ENCODE measurements around the gene ABHD12.

ABHD12 gene

DNA sequence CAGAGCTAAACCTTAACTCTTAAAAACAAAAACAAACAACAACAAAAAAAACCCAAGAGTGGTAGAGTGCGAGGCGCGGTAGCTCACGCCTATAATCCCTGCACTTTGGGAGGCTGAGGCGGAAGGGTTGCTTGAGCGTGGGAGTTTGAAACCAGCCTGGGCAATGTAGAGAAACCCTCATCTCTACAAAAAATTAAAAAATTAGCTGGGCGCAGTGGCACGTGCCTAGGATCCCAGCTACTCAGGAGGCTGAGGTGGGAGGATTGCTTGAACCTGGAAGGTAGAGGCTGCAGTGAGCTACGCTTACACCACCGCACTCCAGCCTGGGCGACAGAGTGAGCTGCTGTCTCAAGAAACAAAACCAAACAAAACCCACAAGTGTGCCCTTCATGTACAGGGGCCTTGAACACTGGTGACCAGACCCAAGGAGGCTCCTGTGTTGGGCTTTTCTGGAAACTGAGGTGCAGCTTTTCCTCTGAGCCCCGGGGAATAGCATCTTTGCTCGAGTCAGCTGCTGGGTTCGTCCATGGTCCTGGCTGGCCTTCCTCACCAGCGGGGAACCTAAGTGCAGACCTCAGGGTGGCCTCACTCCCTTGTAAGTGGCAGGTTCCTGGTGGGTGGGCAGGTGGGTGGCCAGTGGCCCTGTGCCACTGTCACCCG, 102.9 kb downstream of the ABHD12 start:
- no peak for DNase-seq

DNA sequence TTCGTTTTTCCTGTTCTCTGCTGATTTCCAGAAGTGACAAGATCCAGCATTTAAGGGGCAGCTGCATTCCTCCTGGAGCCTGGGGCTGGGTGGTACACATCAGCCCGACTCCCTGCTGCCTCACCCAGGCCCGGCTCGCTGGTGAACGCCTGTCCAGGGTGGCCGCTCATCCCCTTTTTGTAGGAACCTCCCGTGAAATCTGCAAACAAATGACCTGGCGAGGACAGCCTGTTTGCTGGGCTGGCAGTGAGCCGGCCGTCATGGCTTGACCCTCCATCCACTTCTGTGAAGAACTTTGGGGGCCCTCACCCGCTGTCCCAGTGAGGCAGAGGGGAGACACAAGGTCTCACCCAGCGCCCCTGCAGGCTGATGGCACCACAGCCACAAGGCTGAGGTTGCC, 103.7 kb downstream of the ABHD12 start:
- DNase-seq, result peak; percentile 0

GRCh38 chr20:25285856-25286798, 104.5 kb downstream of the ABHD12 start:
- DNase-seq, result no peak

- DNase-seq, result no peak
Measured at GRCh38 chr20:25285091-25285647, 105.5 kb downstream of the ABHD12 start.

- DNase-seq, result no peak
Measured at GRCh38 chr20:25284131-25284601, 106.5 kb downstream of the ABHD12 start.

DNA sequence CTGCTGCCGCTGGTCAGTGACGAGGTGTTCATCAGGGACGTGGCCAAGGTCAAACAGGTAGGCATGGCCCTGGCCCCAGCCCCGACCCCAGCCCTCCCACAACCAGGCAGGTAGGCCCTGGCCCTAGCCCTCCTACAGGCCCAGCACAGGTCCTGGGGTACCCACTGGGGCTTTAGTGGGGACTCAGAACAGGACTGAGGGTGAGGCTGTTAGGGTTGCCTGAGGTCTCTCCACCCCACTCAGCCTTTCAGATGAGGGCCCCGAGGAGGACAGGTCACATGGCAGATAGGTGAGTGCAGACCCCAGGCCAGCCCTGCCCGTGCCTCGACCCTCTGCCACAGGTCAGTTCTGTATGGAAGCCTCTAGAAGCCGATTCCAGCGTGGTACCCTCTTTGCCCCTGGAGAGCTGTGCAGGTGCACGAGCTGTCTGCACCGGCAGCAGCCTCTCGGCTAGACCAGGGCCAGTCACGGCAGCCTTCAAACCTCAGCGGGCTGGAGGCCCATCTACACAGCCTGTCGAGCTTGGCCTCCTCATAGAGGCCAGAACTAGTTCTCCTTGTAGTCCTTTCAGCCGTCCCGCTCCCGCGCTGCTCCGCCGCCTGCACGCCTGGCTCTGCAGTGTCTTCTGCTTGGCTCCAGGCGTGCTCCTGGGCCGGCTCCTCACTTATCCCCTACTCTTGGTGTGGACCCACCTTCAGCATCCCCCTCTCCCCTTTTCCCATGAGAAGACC, 107.2 kb downstream of the ABHD12 start:
- DNase-seq, result no peak

- no peak for DNase-seq
Measured at GRCh38 chr20:25282796-25283195, 107.8 kb downstream of the ABHD12 start.

- DNase-seq, result no peak
Measured at GRCh38 chr20:25282034-25282781, 108.4 kb downstream of the ABHD12 start.

GRCh38 chr20:25281541-25281991, 109.1 kb downstream of the ABHD12 start:
- no peak for DNase-seq

GRCh38 chr20:25280574-25281535, 109.8 kb downstream of the ABHD12 start:
- DNase-seq, result no peak

DNA sequence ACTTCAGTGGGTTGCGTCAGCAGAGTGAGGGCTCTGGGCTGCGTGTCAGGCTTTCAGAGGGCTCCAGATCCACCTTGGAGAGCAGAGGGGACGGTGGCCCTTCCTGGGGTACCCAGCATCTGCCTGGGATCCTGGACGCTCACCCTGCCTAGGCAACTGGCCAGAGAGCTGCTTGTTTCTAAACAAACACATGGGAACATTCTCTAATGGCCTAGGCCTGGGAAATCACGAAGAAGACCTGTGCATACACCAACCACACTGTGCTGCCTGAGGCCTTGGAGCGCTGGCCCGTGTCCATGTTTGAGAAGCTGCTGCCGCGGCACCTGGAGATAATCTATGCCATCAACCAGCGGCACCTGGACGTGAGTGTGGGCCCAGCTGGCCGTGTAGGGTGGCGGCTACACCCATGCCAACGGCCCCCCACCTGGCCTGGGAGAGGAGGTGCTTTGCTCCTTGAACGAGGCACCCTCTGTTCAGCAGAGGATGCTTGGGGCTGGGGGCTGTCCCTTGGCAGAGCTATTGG, 110.5 kb downstream of the ABHD12 start:
- peak; percentile 1 for DNase-seq

GRCh38 chr20:25279403-25279802, 111.2 kb downstream of the ABHD12 start:
- no peak for DNase-seq

DNA sequence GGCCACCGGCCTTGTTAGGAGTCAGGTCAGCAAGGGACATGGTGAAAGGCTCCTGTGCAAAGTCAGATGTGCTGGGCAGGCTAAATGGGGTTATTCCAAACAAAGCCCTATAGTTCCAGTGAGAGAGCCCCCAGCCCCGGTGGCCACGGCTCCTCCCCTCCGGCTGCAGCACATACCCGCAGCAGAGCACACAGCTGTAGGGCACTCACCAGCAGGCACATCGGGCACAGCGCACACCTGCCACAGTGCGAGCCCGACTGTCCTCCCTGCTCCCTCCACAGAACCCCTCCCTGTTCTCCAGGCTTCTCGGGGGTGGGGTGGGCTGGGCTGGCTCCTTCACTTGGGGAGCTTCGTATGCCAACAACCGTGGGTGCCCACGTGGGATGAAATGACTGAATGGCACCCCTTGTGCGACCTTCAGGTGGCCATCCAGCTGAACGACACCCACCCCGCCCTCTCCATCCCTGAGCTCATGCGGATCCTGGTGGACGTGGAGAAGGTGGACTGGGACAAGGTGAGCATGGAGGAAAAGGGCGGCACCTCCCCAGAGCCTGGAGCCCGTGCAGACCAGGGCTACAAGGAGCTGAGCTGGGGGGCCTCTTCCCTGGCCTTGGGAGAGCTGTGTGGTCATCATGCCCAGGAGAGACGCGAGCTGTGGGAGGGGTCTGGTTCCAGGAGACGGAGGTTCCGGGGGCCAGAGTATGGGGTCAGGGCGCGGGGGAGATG, 111.8 kb downstream of the ABHD12 start:
- no peak for DNase-seq

- no peak for DNase-seq
Measured at GRCh38 chr20:25277941-25278521, 112.6 kb downstream of the ABHD12 start.

DNA sequence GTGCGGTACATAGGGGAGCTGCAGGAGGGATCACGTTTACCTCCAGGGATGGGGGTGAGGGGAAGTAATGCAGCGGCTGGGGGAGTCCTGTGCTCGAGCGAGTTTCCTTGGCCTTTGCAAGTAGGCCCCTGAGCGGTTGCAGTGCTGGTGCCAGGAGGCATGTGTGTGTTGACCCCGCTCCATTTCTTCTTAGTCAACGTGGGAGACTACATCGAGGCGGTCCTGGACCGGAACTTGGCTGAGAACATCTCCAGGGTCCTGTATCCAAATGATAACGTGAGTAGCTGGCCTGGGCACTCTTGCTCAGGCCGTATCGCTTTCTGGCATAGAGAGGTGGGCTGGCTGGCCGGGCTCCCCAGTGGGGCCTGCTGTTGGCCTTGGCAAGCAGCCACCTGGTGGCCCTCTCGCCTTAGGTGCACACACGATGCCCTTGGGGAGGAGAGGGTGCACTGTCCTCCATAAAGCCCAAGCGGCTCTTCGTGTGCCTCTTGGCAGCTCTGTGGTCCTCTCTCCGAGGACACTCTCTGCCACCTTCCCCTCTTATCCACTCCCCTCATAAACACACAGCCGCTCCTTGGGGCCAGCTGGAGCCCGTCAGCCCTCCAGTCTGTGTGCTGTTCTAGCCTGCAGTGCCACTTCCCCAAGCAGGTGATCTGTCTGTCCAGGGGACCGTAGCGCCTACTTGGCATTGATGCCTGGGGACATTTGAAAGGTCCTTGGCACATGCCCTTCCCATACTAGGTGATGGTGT, 113.4 kb downstream of the ABHD12 start:
- DNase-seq, result no peak

- no peak for DNase-seq
Measured at GRCh38 chr20:25276533-25277050, 114.0 kb downstream of the ABHD12 start.

DNA sequence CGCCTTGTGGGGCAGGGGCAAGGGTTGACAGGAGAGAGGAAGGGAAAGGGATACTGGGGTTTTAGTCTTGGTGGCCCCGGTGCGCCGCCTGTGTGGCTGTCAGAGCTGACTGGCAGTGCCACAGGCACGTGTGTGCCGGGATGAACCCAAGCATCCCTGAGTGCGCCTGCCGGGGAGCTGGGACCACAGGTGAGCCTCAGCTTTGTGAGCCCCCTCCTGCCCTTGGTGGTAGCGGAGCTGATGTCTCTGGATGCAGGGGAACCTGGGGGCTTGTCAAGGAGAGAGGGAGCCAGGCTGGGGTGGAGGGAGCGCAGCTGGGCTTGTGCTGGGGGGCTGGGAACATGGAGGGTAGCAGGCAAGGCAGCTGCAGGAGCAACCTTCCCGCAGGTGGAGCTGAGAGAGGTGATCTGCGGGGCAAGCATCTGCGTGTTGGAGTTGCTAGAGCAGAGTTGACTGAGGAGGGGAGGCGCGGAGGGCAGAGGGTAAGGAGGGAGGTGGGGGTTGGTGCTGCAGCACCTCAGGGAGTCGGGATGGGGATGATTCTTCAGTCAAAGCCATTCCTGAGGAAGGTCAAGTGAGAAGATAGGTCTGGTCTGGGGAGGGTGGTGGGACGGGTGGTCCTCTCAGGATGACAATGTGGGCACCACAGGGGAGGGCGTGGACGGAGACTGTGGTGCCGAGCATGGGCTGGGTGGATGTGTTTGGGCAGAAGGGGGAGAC, 114.7 kb downstream of the ABHD12 start:
- no peak for DNase-seq
